Measurements from ENCODE around the gene ATP8B1.
"Not testable (repeated sequence)": the region's sequence is repeated elsewhere in the genome, so short reads cannot be mapped to it uniquely, and the experiment has no call there.

The ATP8B1 gene

DNA sequence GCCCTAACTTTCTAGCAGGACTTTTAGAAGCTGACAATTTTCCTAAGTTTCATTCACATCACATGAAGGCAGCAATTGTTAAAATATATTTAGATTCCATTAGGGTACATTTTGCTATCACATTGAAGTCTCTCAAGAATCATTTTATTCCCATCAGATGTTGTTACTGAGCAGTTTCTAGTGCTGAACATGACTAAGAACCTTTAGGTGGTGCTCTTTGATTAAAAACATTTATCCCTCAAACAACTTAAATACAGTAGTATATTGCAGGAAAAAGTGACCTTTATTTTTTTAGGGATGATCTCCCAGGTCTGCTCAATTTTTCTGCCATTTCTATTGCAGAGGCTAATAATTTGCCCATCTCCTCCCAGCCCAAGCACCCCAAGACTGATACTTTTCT lies 158.6 kb downstream of the ATP8B1 start:
- Histone ChIP-seq H3K27me3 (ENCODE audit: insufficient read depth, low read length) (no peaks in the 10 kb centered on the region), H3K79me2 (ENCODE audit: control insufficient read depth, insufficient read depth, low read length, unreplicated experiment) (peaks cover 4% of the 10 kb centered on the region), H2AFZ (ENCODE audit: low read length, unreplicated experiment) (no peak overlapping the region), H3K36me3 (ENCODE audit: insufficient read depth, low read length) (peaks cover 4% of the 10 kb centered on the region; the same call in 1 of the 2 replicates), H3K4me3 (ENCODE audit: low read depth, low read length) (no peak overlapping the region), H3K4me1 (ENCODE audit: control insufficient read depth, insufficient read depth, low read length, unreplicated experiment) (peaks cover 5% of the 10 kb centered on the region), H3K27ac (ENCODE audit: low read depth, low read length) (no peak overlapping the region)

DNA sequence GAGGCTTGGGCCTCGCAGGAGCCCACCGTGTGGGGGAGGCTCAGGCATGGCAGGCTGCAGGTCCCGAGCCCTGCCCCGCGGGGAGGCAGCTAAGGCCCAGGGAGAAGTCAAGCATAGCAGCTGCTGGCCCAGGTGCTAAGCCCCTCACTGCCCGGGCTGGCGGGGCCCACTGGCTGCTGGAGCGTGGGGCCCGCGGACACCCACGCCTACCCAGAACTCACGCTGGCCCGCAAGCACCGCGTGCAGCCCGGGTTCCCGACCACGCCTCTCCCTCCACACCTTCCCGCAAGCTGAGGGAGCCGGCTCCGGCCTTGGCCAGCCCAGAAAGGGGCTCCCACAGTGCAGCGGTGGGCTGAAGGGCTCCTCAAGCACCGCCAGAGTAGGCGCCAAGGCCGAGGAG lies 159.4 kb downstream of the ATP8B1 start:
- H2AFZ ChIP-seq (ENCODE audit: low read length, unreplicated experiment); H3K79me2 ChIP-seq (ENCODE audit: control insufficient read depth, insufficient read depth, low read length, unreplicated experiment): not testable (repeated sequence)

DNA sequence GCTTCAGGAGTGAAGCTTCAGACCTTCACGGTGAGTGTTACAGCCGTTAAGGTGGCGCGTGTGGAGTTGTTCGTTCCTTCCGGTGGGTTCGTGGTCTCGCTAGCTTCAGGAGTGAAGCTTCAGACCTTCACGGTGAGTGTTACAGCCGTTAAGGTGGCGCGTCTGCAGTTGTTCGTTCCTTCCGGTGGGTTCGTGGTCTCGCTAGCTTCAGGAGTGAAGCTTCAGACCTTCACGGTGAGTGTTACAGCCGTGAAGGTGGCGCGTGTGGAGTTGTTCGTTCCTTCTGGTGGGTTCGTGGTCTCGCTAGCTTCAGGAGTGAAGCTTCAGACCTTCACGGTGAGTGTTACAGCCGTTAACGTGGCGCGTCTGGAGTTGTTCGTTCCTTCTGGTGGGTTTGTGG lies 160.7 kb downstream of the ATP8B1 start:
- not testable (repeated sequence) for H3K27ac ChIP-seq (ENCODE audit: low read depth, low read length); H3K27me3 ChIP-seq (ENCODE audit: insufficient read depth, low read length); H3K4me3 ChIP-seq (ENCODE audit: low read depth, low read length); H3K4me1 ChIP-seq (ENCODE audit: control insufficient read depth, insufficient read depth, low read length, unreplicated experiment); H2AFZ ChIP-seq (ENCODE audit: low read length, unreplicated experiment); H3K79me2 ChIP-seq (ENCODE audit: control insufficient read depth, insufficient read depth, low read length, unreplicated experiment); H3K36me3 ChIP-seq (ENCODE audit: insufficient read depth, low read length)

More for the DNA sequence above, 159.4 kb downstream of the ATP8B1 start:
- not testable (repeated sequence) for H3K36me3 ChIP-seq (ENCODE audit: insufficient read depth, low read length); H3K4me3 ChIP-seq (ENCODE audit: low read depth, low read length); H3K4me1 ChIP-seq (ENCODE audit: control insufficient read depth, insufficient read depth, low read length, unreplicated experiment); H3K27ac ChIP-seq (ENCODE audit: low read depth, low read length); H3K27me3 ChIP-seq (ENCODE audit: insufficient read depth, low read length)

DNA sequence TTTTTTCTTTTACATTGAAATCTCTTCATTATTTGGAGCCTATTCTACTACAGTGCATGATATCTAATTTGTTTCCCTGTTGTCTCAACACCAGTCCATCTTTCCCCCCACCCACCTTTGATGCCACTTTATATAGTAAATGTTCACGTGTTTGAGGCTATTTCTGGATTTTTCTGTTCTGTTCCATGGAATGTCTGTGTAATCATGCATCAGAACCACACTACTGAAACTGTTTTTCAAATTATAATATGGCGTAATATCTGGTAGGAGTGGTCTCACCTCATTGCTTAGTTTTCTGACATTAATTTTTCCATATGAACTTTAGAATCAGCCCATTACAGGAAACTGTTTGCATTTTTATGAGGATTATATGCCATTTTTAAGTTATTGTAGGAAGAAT lies 162.4 kb downstream of the ATP8B1 start:
- Histone ChIP-seq H3K36me3 (ENCODE audit: insufficient read depth, low read length) (peaks cover 4% of the 10 kb centered on the region; the same call in 1 of the 2 replicates), H2AFZ (ENCODE audit: low read length, unreplicated experiment) (no peak overlapping the region), H3K27me3 (ENCODE audit: insufficient read depth, low read length) (no peaks in the 10 kb centered on the region), H3K4me3 (ENCODE audit: low read depth, low read length) (no peak overlapping the region), H3K79me2 (ENCODE audit: control insufficient read depth, insufficient read depth, low read length, unreplicated experiment) (no peaks in the 10 kb centered on the region), H3K27ac (ENCODE audit: low read depth, low read length) (no peak overlapping the region), H3K4me1 (ENCODE audit: control insufficient read depth, insufficient read depth, low read length, unreplicated experiment) (no peaks in the 10 kb centered on the region)

DNA sequence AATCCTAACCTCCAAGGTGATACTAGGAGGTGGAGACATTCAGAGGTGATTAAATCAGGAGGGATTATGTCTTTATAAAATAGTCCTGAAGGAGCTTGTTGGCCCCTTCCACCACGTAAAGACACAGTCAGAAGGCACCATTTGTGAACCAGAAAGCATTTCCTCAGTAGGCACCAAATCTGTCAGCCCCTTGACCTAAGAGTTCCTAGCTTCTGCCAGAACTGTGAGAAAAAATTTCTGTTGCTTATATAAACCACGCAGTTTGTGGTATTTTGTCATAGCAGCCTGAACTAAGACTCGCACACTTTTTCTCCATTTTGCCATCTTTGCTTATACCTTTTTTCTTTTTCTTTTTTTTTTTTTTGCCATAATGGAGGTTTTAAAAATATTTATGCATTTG lies 162.9 kb downstream of the ATP8B1 start:
- Histone ChIP-seq H3K36me3 (ENCODE audit: insufficient read depth, low read length) (peaks cover 4% of the 10 kb centered on the region; the same call in 1 of the 2 replicates), H3K79me2 (ENCODE audit: control insufficient read depth, insufficient read depth, low read length, unreplicated experiment) (no peaks in the 10 kb centered on the region), H3K27me3 (ENCODE audit: insufficient read depth, low read length) (no peaks in the 10 kb centered on the region), H2AFZ (ENCODE audit: low read length, unreplicated experiment) (no peak overlapping the region), H3K4me3 (ENCODE audit: low read depth, low read length) (no peak overlapping the region), H3K27ac (ENCODE audit: low read depth, low read length) (no peak overlapping the region), H3K4me1 (ENCODE audit: control insufficient read depth, insufficient read depth, low read length, unreplicated experiment) (peaks cover 2% of the 10 kb centered on the region)

DNA sequence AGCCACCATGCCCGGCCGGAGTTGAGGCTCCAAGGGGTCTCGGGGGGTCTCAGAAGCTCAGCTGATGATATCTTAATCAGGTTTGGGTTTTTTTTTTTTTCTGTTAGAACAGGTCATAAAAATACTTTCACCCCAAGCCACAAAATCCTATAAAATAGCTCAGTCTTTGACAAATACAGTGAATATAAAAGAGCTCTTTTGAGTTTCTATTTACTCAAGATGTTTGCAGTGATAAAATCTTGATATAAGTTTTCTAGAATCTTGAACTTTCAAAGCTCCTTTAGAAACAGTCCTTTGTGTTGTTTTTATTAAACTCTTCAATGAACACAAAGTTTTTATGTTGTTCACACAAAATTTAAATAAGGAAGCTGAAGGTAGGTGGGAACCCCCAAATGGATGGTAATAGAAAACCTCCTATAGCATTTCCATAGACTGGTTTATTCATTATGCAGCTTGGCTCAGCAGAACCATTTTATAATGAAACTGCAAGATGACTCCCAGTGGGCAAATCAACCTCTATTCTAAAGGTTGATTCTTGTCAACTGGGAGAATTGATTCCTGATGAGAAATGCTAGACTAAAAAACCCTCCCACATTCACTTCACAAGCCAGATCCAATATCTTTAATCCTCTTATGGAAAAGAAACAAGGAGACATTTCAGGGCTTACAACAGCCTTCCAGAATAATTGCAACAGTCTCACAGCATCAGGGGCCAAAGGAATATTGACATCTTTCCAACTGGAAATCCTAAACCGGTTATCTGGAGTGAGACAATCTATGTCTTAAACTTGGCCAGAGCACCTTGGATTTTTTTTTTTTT lies 167.9 kb downstream of the ATP8B1 start:
- H3K27ac ChIP-seq (ENCODE audit: low read depth, low read length): no peak overlapping the region

DNA sequence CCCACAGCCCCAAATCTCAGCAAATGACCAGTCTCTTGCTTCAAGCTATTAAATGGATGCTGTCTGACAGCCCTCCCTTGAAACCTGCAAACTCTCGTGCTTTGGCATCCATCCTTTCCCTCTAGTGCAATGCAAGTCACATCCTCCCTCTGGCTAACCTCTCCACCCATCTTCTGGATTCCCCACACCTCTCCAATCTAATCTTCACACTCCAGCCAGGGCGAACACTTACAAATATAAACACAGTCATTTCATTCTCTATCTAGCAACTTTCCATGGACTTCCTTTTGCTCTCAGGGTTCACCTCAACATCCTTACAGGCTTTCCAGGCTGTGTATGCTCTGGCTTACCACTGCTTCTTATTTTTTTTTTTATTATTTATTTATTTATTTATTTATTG lies 171.4 kb downstream of the ATP8B1 start:
- Histone ChIP-seq H2AFZ (ENCODE audit: low read length, unreplicated experiment) (no peak overlapping the region), H3K27ac (ENCODE audit: low read depth, low read length) (no peak overlapping the region), H3K4me3 (ENCODE audit: low read depth, low read length) (peak overlapping the region; percentile 84), H3K79me2 (ENCODE audit: control insufficient read depth, insufficient read depth, low read length, unreplicated experiment) (no peaks in the 10 kb centered on the region), H3K4me1 (ENCODE audit: control insufficient read depth, insufficient read depth, low read length, unreplicated experiment) (peaks cover 20% of the 10 kb centered on the region), H3K27me3 (ENCODE audit: insufficient read depth, low read length) (no peaks in the 10 kb centered on the region), H3K36me3 (ENCODE audit: insufficient read depth, low read length) (no peaks in the 10 kb centered on the region)

More for the DNA sequence above, 167.9 kb downstream of the ATP8B1 start:
- H3K4me3 ChIP-seq (ENCODE audit: low read depth, low read length): no peak overlapping the region
- no peaks in the 10 kb centered on the region for H3K27me3 ChIP-seq (ENCODE audit: insufficient read depth, low read length)
- no peaks in the 10 kb centered on the region for H3K79me2 ChIP-seq (ENCODE audit: control insufficient read depth, insufficient read depth, low read length, unreplicated experiment)
- H3K36me3 ChIP-seq (ENCODE audit: insufficient read depth, low read length): no peaks in the 10 kb centered on the region
- H2AFZ ChIP-seq (ENCODE audit: low read length, unreplicated experiment): no peak overlapping the region
- peaks cover 11% of the 10 kb centered on the region for H3K4me1 ChIP-seq (ENCODE audit: control insufficient read depth, insufficient read depth, low read length, unreplicated experiment)

DNA sequence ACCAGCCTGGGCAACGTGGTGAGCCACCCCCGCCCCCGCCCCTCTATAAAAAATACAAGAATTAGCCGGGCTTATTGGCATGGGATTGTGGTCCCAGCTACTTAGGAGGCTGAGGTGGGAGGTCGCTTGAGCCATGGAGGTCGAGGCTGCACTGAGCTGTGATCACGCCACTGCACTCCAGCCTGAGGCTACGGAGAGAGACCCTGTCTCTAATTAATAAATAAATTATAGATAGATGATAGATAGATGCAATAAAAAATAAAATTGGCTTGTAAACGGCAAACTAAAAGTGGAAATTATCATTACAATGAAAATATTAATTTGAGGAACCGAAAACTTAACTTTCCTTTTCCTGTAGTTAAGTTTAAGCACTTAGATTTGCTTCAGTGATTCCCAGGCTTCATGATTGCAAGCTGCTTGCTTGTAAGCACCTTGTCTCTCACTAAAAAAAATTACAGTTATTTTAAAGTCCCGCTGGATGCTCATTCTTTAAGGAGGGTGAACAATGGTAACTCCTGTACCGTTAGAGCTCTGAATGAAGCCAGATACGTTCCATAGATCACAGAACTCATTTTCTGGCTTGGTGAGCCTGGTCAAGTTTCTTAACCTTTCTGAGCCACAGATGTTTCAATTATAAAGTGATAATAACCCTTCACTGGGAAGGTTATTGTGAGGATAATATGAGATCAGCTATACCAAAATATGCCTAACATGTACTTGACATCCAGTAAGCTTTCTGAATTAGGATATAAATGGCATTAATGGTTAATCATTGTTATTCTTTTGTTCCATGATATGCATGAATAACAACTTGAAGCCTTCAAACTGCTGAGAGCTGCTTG lies 172.1 kb downstream of the ATP8B1 start:
- peak overlapping the region; percentile 76 for H3K27ac ChIP-seq (ENCODE audit: low read depth, low read length)
- no peaks in the 10 kb centered on the region for H3K79me2 ChIP-seq (ENCODE audit: control insufficient read depth, insufficient read depth, low read length, unreplicated experiment)
- peaks cover 20% of the 10 kb centered on the region for H3K4me1 ChIP-seq (ENCODE audit: control insufficient read depth, insufficient read depth, low read length, unreplicated experiment)
- H2AFZ ChIP-seq (ENCODE audit: low read length, unreplicated experiment): peak overlapping the region; percentile 94
- H3K36me3 ChIP-seq (ENCODE audit: insufficient read depth, low read length): no peaks in the 10 kb centered on the region
- H3K27me3 ChIP-seq (ENCODE audit: insufficient read depth, low read length): no peaks in the 10 kb centered on the region
- H3K4me3 ChIP-seq (ENCODE audit: low read depth, low read length): peak overlapping the region; percentile 84

DNA sequence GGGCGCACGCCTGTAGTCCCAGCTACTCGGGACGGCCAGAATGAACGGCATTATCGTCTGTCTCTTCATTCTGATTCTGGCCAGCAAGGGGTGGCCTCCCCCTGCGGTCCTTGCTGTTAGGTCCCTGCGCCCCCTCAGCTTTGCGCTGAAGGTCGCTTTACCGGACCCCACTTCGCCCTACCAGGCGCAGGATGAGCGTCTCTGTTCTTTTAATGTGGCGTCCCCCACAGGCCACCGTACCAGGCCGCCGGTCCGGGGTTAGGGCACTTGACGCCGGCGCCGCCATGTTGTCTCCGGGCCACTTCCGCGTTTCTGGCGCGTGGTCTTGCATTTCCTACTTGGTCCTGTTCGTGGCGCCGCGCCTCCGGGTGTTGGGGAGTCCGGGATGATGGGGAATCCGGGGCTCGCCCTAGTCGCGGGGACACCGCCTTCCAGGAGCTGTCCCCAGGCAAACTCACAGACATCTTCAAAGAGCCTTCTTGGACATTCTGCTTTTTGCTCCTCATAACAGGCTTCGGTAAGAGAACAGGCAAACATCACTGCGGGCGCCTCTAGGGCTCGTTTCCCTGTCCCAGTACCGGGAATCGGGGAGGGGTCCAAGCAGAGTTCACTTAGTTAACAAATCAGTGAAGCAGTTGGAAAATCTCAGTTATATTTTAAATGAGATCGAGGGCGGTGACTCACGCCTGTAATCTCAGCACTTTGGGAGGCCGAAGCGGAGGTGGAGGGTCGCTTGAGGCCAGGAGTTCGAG lies 172.9 kb downstream of the ATP8B1 start:
- Histone ChIP-seq H3K27me3 (ENCODE audit: insufficient read depth, low read length) (no peaks in the 10 kb centered on the region), H3K27ac (ENCODE audit: low read depth, low read length) (peak overlapping the region; percentile 76), H2AFZ (ENCODE audit: low read length, unreplicated experiment) (peak overlapping the region; percentile 94), H3K36me3 (ENCODE audit: insufficient read depth, low read length) (no peaks in the 10 kb centered on the region), H3K79me2 (ENCODE audit: control insufficient read depth, insufficient read depth, low read length, unreplicated experiment) (no peaks in the 10 kb centered on the region), H3K4me3 (ENCODE audit: low read depth, low read length) (peak overlapping the region; percentile 84), H3K4me1 (ENCODE audit: control insufficient read depth, insufficient read depth, low read length, unreplicated experiment) (peaks cover 17% of the 10 kb centered on the region)

DNA sequence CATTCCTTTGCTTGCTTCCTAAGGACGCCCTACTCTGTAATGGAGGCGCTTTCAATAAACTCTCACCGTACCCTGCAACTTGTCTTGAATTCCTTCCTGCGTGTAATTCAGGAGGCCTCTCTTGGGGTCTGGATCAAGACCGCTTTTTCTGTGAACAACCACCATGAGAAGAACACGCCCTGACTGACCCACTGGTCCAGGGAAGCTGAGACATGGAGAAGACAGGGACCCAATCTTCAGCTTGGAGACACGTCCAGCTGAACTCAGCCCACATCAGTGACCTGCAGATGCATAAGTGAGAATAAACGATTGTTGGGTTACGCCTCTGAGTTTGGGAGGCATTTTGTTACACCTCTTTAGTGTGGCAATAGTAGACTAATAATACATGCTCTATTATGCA lies 173.7 kb downstream of the ATP8B1 start:
- Histone ChIP-seq H3K27ac (ENCODE audit: low read depth, low read length) (no peak overlapping the region), H3K4me3 (ENCODE audit: low read depth, low read length) (peak overlapping the region; percentile 84), H3K36me3 (ENCODE audit: insufficient read depth, low read length) (no peaks in the 10 kb centered on the region), H3K27me3 (ENCODE audit: insufficient read depth, low read length) (no peaks in the 10 kb centered on the region), H3K79me2 (ENCODE audit: control insufficient read depth, insufficient read depth, low read length, unreplicated experiment) (no peaks in the 10 kb centered on the region), H3K4me1 (ENCODE audit: control insufficient read depth, insufficient read depth, low read length, unreplicated experiment) (peaks cover 16% of the 10 kb centered on the region), H2AFZ (ENCODE audit: low read length, unreplicated experiment) (peak overlapping the region; percentile 93)

All from ACC112 (cell line).